VCaP (cell line): Measurements from ENCODE around the gene KRTAP12-4.

ENCODE experiments used
- H3K27ac ChIP-seq: fragments of 450-650 bp; 2 replicates; pipeline ENCODE4 v1.5.1; 2017
- TF ChIP-seq, protein P1 (sequence below): fragments of 450-650 bp; conservative IDR thresholded peaks from 2 replicates; pipeline ENCODE4 v1.5.1; 2017; ENCODE audit warnings: mild to moderate bottlenecking, moderate library complexity

Gene KRTAP12-4

DNA sequence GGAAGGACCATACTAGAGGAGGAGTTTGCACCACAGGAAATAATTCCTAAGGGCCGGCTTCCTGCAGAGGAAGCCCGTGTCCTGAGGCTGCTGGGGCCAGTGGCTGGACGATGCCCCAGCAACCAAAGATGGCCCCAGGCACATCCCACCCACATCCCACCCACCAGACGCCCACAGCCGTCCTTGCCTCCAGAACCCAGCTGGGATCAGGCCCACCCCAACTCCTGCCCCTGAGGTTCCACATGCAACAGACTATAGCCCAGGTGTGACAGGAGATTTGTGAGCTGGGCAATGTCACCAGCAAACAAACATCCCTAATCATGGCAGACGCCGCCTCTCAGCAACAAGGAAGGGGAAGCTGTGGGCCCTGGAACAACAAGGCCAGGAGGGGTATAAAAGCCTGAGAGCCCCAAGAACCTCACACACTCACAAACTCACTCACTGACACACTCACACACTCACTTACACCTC, 27.8 kb downstream of the KRTAP12-4 start, which contains the start of gene KRTAP10-9:
TSS of gene KRTAP10-9 (plus strand) at position 421 of the 471 bp plus-strand sequence. CDS start 79 bp downstream, outside the sequence.
- TF ChIP-seq, protein P1, sequence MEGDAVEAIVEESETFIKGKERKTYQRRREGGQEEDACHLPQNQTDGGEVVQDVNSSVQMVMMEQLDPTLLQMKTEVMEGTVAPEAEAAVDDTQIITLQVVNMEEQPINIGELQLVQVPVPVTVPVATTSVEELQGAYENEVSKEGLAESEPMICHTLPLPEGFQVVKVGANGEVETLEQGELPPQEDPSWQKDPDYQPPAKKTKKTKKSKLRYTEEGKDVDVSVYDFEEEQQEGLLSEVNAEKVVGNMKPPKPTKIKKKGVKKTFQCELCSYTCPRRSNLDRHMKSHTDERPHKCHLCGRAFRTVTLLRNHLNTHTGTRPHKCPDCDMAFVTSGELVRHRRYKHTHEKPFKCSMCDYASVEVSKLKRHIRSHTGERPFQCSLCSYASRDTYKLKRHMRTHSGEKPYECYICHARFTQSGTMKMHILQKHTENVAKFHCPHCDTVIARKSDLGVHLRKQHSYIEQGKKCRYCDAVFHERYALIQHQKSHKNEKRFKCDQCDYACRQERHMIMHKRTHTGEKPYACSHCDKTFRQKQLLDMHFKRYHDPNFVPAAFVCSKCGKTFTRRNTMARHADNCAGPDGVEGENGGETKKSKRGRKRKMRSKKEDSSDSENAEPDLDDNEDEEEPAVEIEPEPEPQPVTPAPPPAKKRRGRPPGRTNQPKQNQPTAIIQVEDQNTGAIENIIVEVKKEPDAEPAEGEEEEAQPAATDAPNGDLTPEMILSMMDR = no peak
- H3K27ac ChIP-seq = no peak within 1 kb of the TSS

DNA sequence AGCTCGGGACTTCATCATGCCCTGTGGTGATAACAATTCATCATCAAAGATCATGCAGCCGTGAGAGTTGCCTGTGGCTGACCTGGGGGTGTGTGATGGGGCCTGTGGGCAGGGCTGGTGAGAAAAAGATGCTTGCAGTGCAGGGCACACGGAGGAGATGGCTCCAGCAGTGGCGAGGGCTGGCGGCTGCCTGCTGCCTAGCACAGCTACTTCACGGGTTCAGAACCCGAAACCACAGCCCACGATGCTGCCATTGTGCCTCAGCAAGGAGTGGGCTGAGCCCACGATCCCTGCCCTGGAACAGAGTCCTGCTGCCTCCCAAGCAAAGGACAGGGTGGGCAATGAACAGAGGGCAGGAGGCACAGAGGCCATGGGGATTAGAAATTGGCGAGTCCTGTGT, 28.2 kb downstream of the KRTAP12-4 start:
- no peak overlapping the region for H3K27ac ChIP-seq
- TF ChIP-seq, protein P1 = no peak

DNA sequence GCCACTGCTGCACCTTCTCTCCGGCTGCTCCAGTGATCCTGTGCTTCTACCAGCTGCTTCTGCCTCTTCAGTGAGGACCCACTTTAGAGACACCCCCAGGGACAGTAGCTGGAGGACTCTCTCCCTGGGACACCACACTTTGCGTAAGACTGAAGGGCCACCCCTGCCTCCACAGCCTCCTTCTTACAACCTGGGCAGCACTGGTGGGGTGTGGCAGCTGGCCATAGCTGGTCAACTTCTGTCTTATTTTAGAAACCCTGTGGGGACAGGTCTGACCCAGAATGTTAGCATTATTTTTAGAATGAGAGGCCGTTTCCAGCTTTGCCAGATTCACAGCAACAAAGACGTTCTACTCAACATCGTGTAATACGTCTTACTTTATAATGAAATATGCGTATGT, 28.7 kb downstream of the KRTAP12-4 start:
- no peak overlapping the region for H3K27ac ChIP-seq
- TF ChIP-seq, protein P1 = no peak

DNA sequence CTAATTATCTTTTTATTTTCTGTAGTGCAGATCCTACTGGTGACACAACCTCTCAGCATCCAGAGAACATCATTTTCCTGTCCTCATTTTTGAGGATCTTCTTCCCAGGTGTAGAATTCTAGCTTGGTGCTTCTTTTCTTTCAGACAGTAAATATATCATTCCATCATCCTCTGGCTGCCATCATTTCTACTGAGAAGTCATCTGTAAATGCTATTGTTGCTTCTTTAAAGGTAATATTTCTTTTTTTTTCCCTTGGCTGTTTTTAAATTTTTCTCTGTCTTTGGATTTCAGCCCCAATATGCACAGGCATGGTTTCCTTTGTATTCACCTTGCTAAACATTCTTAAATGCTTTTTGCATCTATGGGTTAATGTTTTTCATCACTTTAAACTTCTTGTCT, 30.9 kb downstream of the KRTAP12-4 start:
- TF ChIP-seq, protein P1 = no peak

DNA sequence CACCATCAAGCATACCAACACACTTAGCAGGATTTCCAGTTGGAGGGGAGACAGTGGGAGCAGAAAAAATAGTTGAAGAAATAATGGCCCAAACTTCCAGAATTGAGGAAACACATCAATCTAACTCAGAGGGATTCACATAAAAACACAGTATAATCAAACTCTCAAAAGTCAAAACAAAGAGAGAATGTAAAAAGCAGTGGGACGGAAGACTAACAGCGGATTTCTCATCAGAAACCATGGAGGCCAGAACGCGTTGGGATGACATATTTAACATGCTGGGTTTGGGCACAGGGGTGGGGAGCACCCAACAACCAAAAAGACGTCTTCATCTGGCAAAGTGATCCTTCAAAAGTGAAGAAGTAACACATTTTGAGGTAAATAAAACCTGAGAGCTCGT, 34.6 kb downstream of the KRTAP12-4 start:
- TF ChIP-seq, protein P1 = no peak
- no peak overlapping the region for H3K27ac ChIP-seq

More for the DNA sequence above, 30.9 kb downstream of the KRTAP12-4 start:
- H3K27ac ChIP-seq = no peak overlapping the region

DNA sequence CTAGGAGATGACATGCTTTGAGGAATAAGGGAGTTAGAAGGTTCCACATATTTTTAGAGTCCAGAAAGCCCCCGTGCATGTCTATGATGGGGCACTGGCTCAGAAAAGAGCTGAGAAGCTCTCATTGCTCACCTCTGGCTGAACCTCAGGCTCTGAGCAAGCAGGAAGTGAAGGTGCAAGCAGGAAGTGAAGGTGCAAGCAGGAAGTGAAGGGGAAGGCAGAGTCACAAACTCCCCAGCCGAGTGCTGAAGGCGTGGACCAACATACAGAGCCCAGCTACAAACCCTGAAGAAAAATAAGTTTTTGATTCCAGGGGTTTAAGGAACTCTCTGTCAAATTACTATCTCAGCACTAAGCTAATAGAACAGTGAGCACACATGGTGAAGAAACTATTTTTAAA, 35.5 kb downstream of the KRTAP12-4 start:
- H3K27ac ChIP-seq = no peak overlapping the region
- TF ChIP-seq, protein P1 = no peak; the same call in 1 of the 2 replicates

DNA sequence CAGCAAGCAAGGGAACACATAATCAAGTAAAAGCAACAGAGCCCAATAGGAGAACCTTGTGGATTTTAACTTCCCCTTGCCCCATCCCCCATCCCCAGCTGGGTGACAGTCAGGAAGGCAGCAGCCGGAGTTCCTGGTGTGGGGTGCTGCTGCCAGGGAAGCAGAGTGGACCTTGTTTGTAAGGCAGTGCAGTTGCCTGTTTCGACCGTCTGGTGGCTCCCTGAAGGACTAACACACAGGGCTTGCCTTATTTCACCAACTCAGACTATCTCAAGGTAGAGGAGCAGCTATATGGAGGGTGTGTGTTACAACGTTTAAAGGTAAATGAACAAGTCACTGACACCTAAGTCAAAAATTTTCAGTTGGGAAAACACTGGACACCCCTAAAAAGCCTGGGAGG, 36.0 kb downstream of the KRTAP12-4 start:
- TF ChIP-seq, protein P1 = peak; percentile 85
- H3K27ac ChIP-seq = no peak overlapping the region
